GM12878 (cell line): ENCODE data around the gene RRP1B. TPM values are rescaled to one million over a fixed set of nuclear protein-coding genes. Genes with fewer than 3 reads are reported as not detected.

Source experiments
- ATAC-seq: fragments of 200-7000 bp; cut with Tn5 transposase; 3 replicates; pipeline ENCODE4 v1.9.1; 2020; ENCODE audit warnings: mild to moderate bottlenecking, moderate library complexity
- BruUV-seq: library from RNA; stranded (reverse); fragments of 400-500 nt; replicated peaks from 2 replicates; lab custom pipeline; 2021; lab: Mats Ljungman, UMichigan
- CTCF ChIA-PET: fragments of 300-600 bp; sonication (Branson Sonifier 250); formaldehyde crosslinking; extraction: SDS; loops from one replicate; lab custom pipeline; 2021; ENCODE audit warnings: inconsistent platforms; lab: Yijun Ruan, JAX
- POLR2A ChIA-PET: fragments of 350-600 bp; formaldehyde crosslinking; extraction: SDS; loops from one replicate; lab custom pipeline; 2021; ENCODE audit warnings: inconsistent platforms; lab: Charles Lee
- RAD21 ChIA-PET: fragments of 300-600 bp; sonication (Branson Sonifier 250); formaldehyde crosslinking; loops from one replicate; lab custom pipeline; 2023; ENCODE audit warnings: antibody characterized with exemption; ENCODE audit not compliant: unreplicated experiment; lab: Charles Lee
- SMC1A ChIA-PET: fragments of 300-600 bp; sonication (Branson Sonifier 250); formaldehyde crosslinking; loops from one replicate; lab custom pipeline; 2023; ENCODE audit not compliant: unreplicated experiment, uncharacterized antibody; lab: Charles Lee
- DNase-seq: peaks from one replicate; pipeline ENCODE4 v3.0.0-alpha.2; 2011; ENCODE audit warnings: low read depth, low spot score
- FAIRE-seq: peaks from 3 replicates; lab custom pipeline; 2011; peaks lifted over from hg19 to GRCh38; lab: Jason Lieb, UNC
- H2AFZ ChIP-seq: 2 replicates; pipeline ENCODE4 v1.6.0; 2011; ENCODE audit warnings: low read depth, low read length, control low read depth; ENCODE audit not compliant: control insufficient read depth
- H3K27ac ChIP-seq: 2 replicates; pipeline ENCODE4 v1.5.1; 2011; ENCODE audit warnings: control low read depth; ENCODE audit not compliant: control insufficient read depth, insufficient read depth
- H3K27me3 ChIP-seq, 2 experiments: replicated peaks in 1 of 2; 2 replicates each; pipeline versions ENCODE4 v1.6.0 to v1.6.1; 2011; ENCODE audit warnings: low read length in 1 of 2; ENCODE audit not compliant: control insufficient read depth in 2 of 2, insufficient read depth in 2 of 2
- H3K36me3 ChIP-seq, 2 experiments: 2 replicates each; pipeline ENCODE4 v1.5.1; 2011; ENCODE audit warnings: low read length in 1 of 2; ENCODE audit not compliant: control insufficient read depth in 2 of 2, insufficient read depth in 2 of 2
- H3K4me1 ChIP-seq: 2 replicates; pipeline ENCODE4 v1.6.1; 2011; ENCODE audit warnings: mild to moderate bottlenecking, low read length, moderate library complexity, mixed read lengths; ENCODE audit not compliant: control insufficient read depth, insufficient read depth
- H3K4me2 ChIP-seq: 2 replicates; pipeline ENCODE4 v1.6.0; 2011; ENCODE audit warnings: control low read depth; ENCODE audit not compliant: control insufficient read depth, insufficient read depth
- H3K4me3 ChIP-seq: fragments of 200-600 bp; sonication (generic); 2 replicates; pipeline ENCODE4 v1.5.1; 2016
- H3K79me2 ChIP-seq: 2 replicates; pipeline ENCODE4 v1.6.0; 2011; ENCODE audit warnings: low read length; ENCODE audit not compliant: control insufficient read depth, insufficient read depth
- H3K9ac ChIP-seq: 2 replicates; pipeline ENCODE4 v1.8.0; 2011; ENCODE audit warnings: low read length, control low read depth, mixed read lengths; ENCODE audit not compliant: control insufficient read depth, insufficient read depth
- H3K9me3 ChIP-seq: replicated peaks from 3 replicates; pipeline ENCODE4 v1.5.1; 2011; ENCODE audit warnings: mild to moderate bottlenecking, low read length; ENCODE audit not compliant: control insufficient read depth, insufficient read depth
- H4K20me1 ChIP-seq: 2 replicates; pipeline ENCODE4 v1.6.0; 2011; ENCODE audit not compliant: control insufficient read depth, insufficient read depth
- CREM ChIP-seq: IDR thresholded peaks from 2 replicates; pipeline ENCODE4 v1.6.1; 2014; ENCODE audit warnings: antibody characterized with exemption, low read depth
- FOXM1 ChIP-seq: IDR thresholded peaks from 2 replicates; pipeline ENCODE4 v1.6.1; 2012; ENCODE audit warnings: low read depth, mild to moderate bottlenecking, inconsistent platforms, low read length, moderate library complexity
- GATAD2B ChIP-seq: fragments of 450-650 bp; conservative IDR thresholded peaks from 2 replicates; pipeline ENCODE4 v1.6.1; 2017; ENCODE audit warnings: low read depth, mild to moderate bottlenecking, moderate library complexity
- JUND ChIP-seq: IDR thresholded peaks from 2 replicates; pipeline ENCODE4 v1.6.1; 2012; ENCODE audit warnings: low read depth, mild to moderate bottlenecking, low read length, improper control_type of control experiment, moderate library complexity
- MEF2B ChIP-seq: fragments of 450-650 bp; IDR thresholded peaks from 2 replicates; pipeline ENCODE4 v1.6.1; 2018; ENCODE audit warnings: mild to moderate bottlenecking, moderate library complexity; ENCODE audit not compliant: partially characterized antibody, poor library complexity, severe bottlenecking
- NFXL1 ChIP-seq: fragments of 450-650 bp; IDR thresholded peaks from 2 replicates; pipeline ENCODE4 v1.6.1; 2017; ENCODE audit warnings: antibody characterized with exemption, mild to moderate bottlenecking, borderline replicate concordance
- PML ChIP-seq: IDR thresholded peaks from 2 replicates; pipeline ENCODE4 v1.6.1; 2012; ENCODE audit warnings: low read length, inconsistent platforms
- SIN3A ChIP-seq: IDR thresholded peaks from 2 replicates; pipeline ENCODE4 v1.6.1; 2012; ENCODE audit warnings: low read depth, low read length, improper control_type of control experiment
- SMAD5 ChIP-seq: IDR thresholded peaks from 2 replicates; pipeline ENCODE4 v1.6.1; 2016; ENCODE audit warnings: antibody characterized with exemption, low read depth
- STAT3 ChIP-seq: IDR thresholded peaks from 2 replicates; pipeline ENCODE4 v1.6.1; 2011; ENCODE audit warnings: low read depth, low read length, improper control_type of control experiment
- WGBS: methylation state at CpG from one replicate; pipeline ENCODE4 v1.1.6; 2016; ENCODE audit warnings: low lambda C conversion rate; ENCODE audit not compliant: insufficient replicate concordance, insufficient coverage; ENCODE audit errors: missing lambda C conversion rate; 5-methylcytosine and 5-hydroxymethylcytosine counted together
- in situ Hi-C: fragments of 300-500 bp; cut with MboI; formaldehyde crosslinking; loops from 9 replicates; pipeline ENCODE4 v1.14.3; 2018; ENCODE audit warnings: mixed read lengths
- intact Hi-C: fragments of 100-400 bp; cut with micrococcal nuclease; formaldehyde crosslinking; loops from one replicate; pipeline ENCODE4 v1.14.2; 2022; ENCODE audit not compliant: unreplicated experiment
- polyA plus RNA-seq, 11 experiments: library from polyadenylated mRNA; depleted of rRNA in 4 of 11; unstranded in 6 of 11; stranded (reverse) in 5 of 11; fragments of >200 nt; fragmentation: Nextera tagmentation in 4 of 11; fragmentation: Illumina TruSeq in 1 of 11; extraction: Ambion mirVana in 4 of 11; extraction: Trizol in 1 of 11; gene quantifications; 1 replicate in 1 of 11; 2 replicates in 10 of 11; pipeline versions ENCODE4 v1.2.1 to v1.2.3, GENCODE V29; 2011 to 2016; ENCODE audit warnings: inconsistent platforms in 2 of 11, missing spikeins in 2 of 11, low read depth in 1 of 11
- total RNA-seq, 4 experiments: library from RNA; depleted of rRNA in 3 of 4; stranded (reverse); fragments of >200 nt in 3 of 4; fragmentation: Illumina TruSeq in 1 of 4; extraction: Trizol in 1 of 4; gene quantifications; 2 replicates each; pipeline versions ENCODE4 v1.2.1 to v1.2.3, GENCODE V29; 2013 to 2021
- TF ChIP-seq, protein P1 (sequence below): fragments of 450-650 bp; IDR thresholded peaks from 2 replicates; pipeline ENCODE4 v1.6.1; 2017; ENCODE audit warnings: antibody characterized with exemption, mild to moderate bottlenecking, moderate library complexity
- TF ChIP-seq, protein P2 (sequence below): fragments of 150-350 bp; IDR thresholded peaks from 2 replicates; pipeline ENCODE4 v1.6.1; 2016; ENCODE audit warnings: low read depth, low read length

RRP1B gene
- total and polyA plus RNA-seq, 10 of the 15 experiments (the other 5 are each of a cell fraction or from before 2014, with no cell fraction given): 8.1 to 57.4 (median 38.1) TPM

DNA sequence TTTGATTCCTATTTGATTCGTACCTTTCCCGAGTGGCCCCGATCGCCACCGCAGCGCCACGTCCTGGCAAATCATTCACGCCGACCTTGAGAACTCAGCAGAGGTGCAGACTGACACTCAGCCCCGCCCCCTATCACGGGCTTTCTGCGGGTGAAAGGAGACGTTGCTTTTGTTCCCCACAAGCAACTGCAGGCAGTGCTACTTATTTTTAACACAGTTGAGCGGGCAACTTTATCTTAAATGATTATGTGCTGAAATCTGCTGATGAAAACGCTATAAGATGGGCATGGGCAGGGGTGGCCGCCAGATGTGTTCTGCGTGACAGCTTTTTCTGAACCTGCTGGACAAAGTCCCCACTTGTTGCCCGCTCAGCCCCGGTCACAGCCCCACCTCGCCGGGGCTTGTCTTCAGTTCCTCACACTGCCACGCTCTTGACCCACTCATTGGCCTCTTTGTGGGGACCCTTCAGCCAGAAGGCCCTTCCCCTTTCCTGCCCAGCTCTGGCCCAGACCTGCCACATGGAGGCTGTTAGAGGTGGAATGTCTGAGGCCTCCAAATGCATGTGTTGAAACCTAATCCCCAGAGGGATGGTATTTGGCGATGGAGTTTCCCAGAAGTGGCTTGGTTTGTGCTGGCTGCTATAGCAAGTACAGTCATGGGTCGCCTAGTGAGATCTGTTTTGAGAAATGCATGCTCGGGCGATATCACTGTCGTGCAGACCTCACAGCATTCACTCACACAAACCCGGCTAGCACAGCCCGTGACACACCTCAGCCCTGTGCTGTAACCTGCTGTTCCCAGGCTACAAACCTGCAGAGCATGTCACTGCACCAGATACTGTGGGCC lies 43.9 kb downstream of the RRP1B start:
- CTCF ChIA-PET: no interaction called here
- POLR2A ChIA-PET: no interaction called here
- ATAC-seq: peak; percentile 41

GRCh38 chr21:43707462-43707861 lies 48.1 kb downstream of the RRP1B start:
- intact Hi-C loops: no loop called here
- H3K9me3 ChIP-seq: no peaks in the 10 kb centered on the region
- ATAC-seq (no peak), FAIRE-seq (no peak), DNase-seq (no peak)
- no peak overlapping the region for H3K27ac ChIP-seq
- H3K79me2 ChIP-seq: no peaks in the 10 kb centered on the region
- BruUV-seq: no TSS peak
- no peak overlapping the region for H3K4me2 ChIP-seq
- H3K9ac ChIP-seq: no peak overlapping the region
- H3K4me3 ChIP-seq: no peak overlapping the region
- WGBS: 79% methylated on average over 9 of the region's 9 CpGs
- no peaks in the 10 kb centered on the region; a peak in 1 of 4 replicates for H3K27me3 ChIP-seq
- no peak overlapping the region for H2AFZ ChIP-seq
- no peaks in the 10 kb centered on the region for H3K36me3 ChIP-seq
- POLR2A ChIA-PET: interaction anchor here (0.7 to 1.2 kb wide), 2 partner anchors 9 to 41 kb away, joined by 3 to 4 read pairs; no protein-coding TSS in a partner anchor
- CTCF ChIA-PET: interaction anchor here (0.9 to 1.4 kb wide), 2 partner anchors 9 to 21 kb away, joined by 3 to 4 read pairs; no protein-coding TSS in a partner anchor
- no peaks in the 10 kb centered on the region for H4K20me1 ChIP-seq
- H3K4me1 ChIP-seq: no peaks in the 10 kb centered on the region; the same call in 1 of the 2 replicates
- RAD21 ChIA-PET: no interaction called here
- SMC1A ChIA-PET: interaction anchor here (1.1 kb wide), 1 partner anchor 9 kb away, joined by 3 read pairs; no protein-coding TSS in a partner anchor
- in situ Hi-C loops: no loop called here
- TF ChIP-seq PML: no peak
- TF ChIP-seq, protein P1, sequence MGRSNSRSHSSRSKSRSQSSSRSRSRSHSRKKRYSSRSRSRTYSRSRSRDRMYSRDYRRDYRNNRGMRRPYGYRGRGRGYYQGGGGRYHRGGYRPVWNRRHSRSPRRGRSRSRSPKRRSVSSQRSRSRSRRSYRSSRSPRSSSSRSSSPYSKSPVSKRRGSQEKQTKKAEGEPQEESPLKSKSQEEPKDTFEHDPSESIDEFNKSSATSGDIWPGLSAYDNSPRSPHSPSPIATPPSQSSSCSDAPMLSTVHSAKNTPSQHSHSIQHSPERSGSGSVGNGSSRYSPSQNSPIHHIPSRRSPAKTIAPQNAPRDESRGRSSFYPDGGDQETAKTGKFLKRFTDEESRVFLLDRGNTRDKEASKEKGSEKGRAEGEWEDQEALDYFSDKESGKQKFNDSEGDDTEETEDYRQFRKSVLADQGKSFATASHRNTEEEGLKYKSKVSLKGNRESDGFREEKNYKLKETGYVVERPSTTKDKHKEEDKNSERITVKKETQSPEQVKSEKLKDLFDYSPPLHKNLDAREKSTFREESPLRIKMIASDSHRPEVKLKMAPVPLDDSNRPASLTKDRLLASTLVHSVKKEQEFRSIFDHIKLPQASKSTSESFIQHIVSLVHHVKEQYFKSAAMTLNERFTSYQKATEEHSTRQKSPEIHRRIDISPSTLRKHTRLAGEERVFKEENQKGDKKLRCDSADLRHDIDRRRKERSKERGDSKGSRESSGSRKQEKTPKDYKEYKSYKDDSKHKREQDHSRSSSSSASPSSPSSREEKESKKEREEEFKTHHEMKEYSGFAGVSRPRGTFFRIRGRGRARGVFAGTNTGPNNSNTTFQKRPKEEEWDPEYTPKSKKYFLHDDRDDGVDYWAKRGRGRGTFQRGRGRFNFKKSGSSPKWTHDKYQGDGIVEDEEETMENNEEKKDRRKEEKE: no peak
- no peak for TF ChIP-seq CREM
- no peak for TF ChIP-seq SMAD5
- TF ChIP-seq, protein P2, sequence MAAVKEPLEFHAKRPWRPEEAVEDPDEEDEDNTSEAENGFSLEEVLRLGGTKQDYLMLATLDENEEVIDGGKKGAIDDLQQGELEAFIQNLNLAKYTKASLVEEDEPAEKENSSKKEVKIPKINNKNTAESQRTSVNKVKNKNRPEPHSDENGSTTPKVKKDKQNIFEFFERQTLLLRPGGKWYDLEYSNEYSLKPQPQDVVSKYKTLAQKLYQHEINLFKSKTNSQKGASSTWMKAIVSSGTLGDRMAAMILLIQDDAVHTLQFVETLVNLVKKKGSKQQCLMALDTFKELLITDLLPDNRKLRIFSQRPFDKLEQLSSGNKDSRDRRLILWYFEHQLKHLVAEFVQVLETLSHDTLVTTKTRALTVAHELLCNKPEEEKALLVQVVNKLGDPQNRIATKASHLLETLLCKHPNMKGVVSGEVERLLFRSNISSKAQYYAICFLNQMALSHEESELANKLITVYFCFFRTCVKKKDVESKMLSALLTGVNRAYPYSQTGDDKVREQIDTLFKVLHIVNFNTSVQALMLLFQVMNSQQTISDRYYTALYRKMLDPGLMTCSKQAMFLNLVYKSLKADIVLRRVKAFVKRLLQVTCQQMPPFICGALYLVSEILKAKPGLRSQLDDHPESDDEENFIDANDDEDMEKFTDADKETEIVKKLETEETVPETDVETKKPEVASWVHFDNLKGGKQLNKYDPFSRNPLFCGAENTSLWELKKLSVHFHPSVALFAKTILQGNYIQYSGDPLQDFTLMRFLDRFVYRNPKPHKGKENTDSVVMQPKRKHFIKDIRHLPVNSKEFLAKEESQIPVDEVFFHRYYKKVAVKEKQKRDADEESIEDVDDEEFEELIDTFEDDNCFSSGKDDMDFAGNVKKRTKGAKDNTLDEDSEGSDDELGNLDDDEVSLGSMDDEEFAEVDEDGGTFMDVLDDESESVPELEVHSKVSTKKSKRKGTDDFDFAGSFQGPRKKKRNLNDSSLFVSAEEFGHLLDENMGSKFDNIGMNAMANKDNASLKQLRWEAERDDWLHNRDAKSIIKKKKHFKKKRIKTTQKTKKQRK: no peak
- TF ChIP-seq FOXM1: no peak
- no peak for TF ChIP-seq GATAD2B
- no peak for TF ChIP-seq NFXL1

More for the DNA sequence above, 43.9 kb downstream of the RRP1B start:
- no peak for TF ChIP-seq STAT3
- no peak for TF ChIP-seq JUND
- no peak for TF ChIP-seq MEF2B
- TF ChIP-seq SIN3A: no peak
- Histone ChIP-seq H2AFZ (0 out of 2 replicates have a peak overlapping the region, but pooled peaks have one; percentile 12), H3K4me2 (0 out of 2 replicates have a peak overlapping the region, but pooled peaks have one; percentile 9), H3K79me2 (no peaks in the 10 kb centered on the region), H4K20me1 (no peaks in the 10 kb centered on the region), H3K36me3 (no peaks in the 10 kb centered on the region), H3K4me3 (no peak overlapping the region), H3K4me1 (peaks cover 6% of the 10 kb centered on the region), H3K27ac (no peak overlapping the region), H3K27me3 (no peaks in the 10 kb centered on the region; a peak in 1 of 4 replicates), H3K9me3 (no peaks in the 10 kb centered on the region), H3K9ac (no peak overlapping the region)
- no peak for FAIRE-seq
- ChIA-PET RAD21 (no interaction called here), SMC1A (no interaction called here)
- in situ Hi-C loops (no loop called here), intact Hi-C loops (no loop called here)
- no TSS peak for BruUV-seq
- WGBS: 33% methylated on average over 29 of the region's 29 CpGs
- DNase-seq: no peak
